ENCODE measurements around the gene MTA1. TPM values are rescaled to one million over a fixed set of nuclear protein-coding genes. Genes with fewer than 3 reads are reported as not detected.
A peak's percentile ranks its signal among the peaks of the same experiment; 100 is the strongest.

Gene MTA1
- total and polyA plus RNA-seq, 2 donors from 2014 or later: 30.4 to 112 TPM

- H3K9me3 ChIP-seq (ENCODE audit: control insufficient read depth in 2 of 3, insufficient read depth in 1 of 3, low read length in 3 of 3): no peaks in the 10 kb centered on the region
- DNase-seq (no peak), FAIRE-seq (no peak)
- H3K9ac ChIP-seq (ENCODE audit: low read length in 3 of 3): no peak overlapping the region
- peaks cover 0 to 9% (median 1%) of the 10 kb centered on the region in 3 donors for H3K36me3 ChIP-seq (ENCODE audit: control insufficient read depth in 2 of 3, insufficient read depth in 3 of 3, low read length in 3 of 3)
- no peaks in the 10 kb centered on the region for H3K27me3 ChIP-seq (ENCODE audit: control insufficient read depth, insufficient read depth, low read length)
- no peak for TF ChIP-seq CTCF (IDR thresholded peaks at IDR 0.05; ENCODE audit: borderline replicate concordance, extremely low read depth, insufficient read depth)
- no peak overlapping the region for H3K27ac ChIP-seq (ENCODE audit: low read depth in 2 of 2, low read length in 2 of 2)
- H3K4me1 ChIP-seq (ENCODE audit: control insufficient read depth in 2 of 3, insufficient read depth in 2 of 3, low read depth in 1 of 3, low read length in 3 of 3): no peaks in the 10 kb centered on the region
- intact Hi-C loops (cut with DNase I): no loop called here
- no peak overlapping the region for H3K4me3 ChIP-seq (ENCODE audit: low read length in 3 of 3)
Measured at GRCh38 chr14:105376521-105377440, 42.8 kb upstream of the MTA1 start.

GRCh38 chr14:105377555-105378182, 42.0 kb upstream of the MTA1 start:
- H3K27ac ChIP-seq (ENCODE audit: low read depth in 2 of 2, low read length in 2 of 2): no peak overlapping the region
- intact Hi-C loops (cut with DNase I): no loop called here
- H3K36me3 ChIP-seq (ENCODE audit: control insufficient read depth in 2 of 3, insufficient read depth in 3 of 3, low read length in 3 of 3): peaks cover 0 to 15% (median 2%) of the 10 kb centered on the region in 3 donors
- H3K4me1 ChIP-seq (ENCODE audit: control insufficient read depth in 2 of 3, insufficient read depth in 2 of 3, low read depth in 1 of 3, low read length in 3 of 3): no peaks in the 10 kb centered on the region
- no peak for TF ChIP-seq CTCF (IDR thresholded peaks at IDR 0.05; ENCODE audit: borderline replicate concordance, extremely low read depth, insufficient read depth)
- no peak for FAIRE-seq
- no peak overlapping the region for H3K4me3 ChIP-seq (ENCODE audit: low read length in 3 of 3)
- H3K27me3 ChIP-seq (ENCODE audit: control insufficient read depth, insufficient read depth, low read length): no peaks in the 10 kb centered on the region
- H3K9me3 ChIP-seq (ENCODE audit: control insufficient read depth in 2 of 3, insufficient read depth in 1 of 3, low read length in 3 of 3): no peaks in the 10 kb centered on the region
- no peak for DNase-seq
- no peak overlapping the region for H3K9ac ChIP-seq (ENCODE audit: low read length in 3 of 3)

GRCh38 chr14:105378199-105378598, 41.4 kb upstream of the MTA1 start:
- TF ChIP-seq CTCF (IDR thresholded peaks at IDR 0.05; ENCODE audit: borderline replicate concordance, extremely low read depth, insufficient read depth): no peak
- peak in 1 of 5 donors; percentile 13 for DNase-seq

More at GRCh38 chr14:105378199-105378598, 41.4 kb upstream of the MTA1 start:
- Histone ChIP-seq H3K27me3 (ENCODE audit: control insufficient read depth, insufficient read depth, low read length) (no peaks in the 10 kb centered on the region), H3K4me1 (ENCODE audit: control insufficient read depth in 2 of 3, insufficient read depth in 2 of 3, low read depth in 1 of 3, low read length in 3 of 3) (no peaks in the 10 kb centered on the region), H3K9ac (ENCODE audit: low read length in 3 of 3) (no peak overlapping the region), H3K27ac (ENCODE audit: low read depth in 2 of 2, low read length in 2 of 2) (no peak overlapping the region), H3K4me3 (ENCODE audit: low read length in 3 of 3) (no peak overlapping the region), H3K36me3 (ENCODE audit: control insufficient read depth in 2 of 3, insufficient read depth in 3 of 3, low read length in 3 of 3) (peaks cover 0 to 16% (median 2%) of the 10 kb centered on the region in 3 donors), H3K9me3 (ENCODE audit: control insufficient read depth in 2 of 3, insufficient read depth in 1 of 3, low read length in 3 of 3) (no peaks in the 10 kb centered on the region)
- intact Hi-C loops (cut with DNase I): no loop called here
- no peak for FAIRE-seq
